Panc1 (cell line): ENCODE measurements around the gene KRT76. TPM values are rescaled to one million over a fixed set of nuclear protein-coding genes. Genes with fewer than 3 reads are reported as not detected.

Experiments
- ATAC-seq: fragments of 200-7000 bp; cut with Tn5 transposase; 2 replicates; pipeline ENCODE4 v1.9.1; 2020; ENCODE audit warnings: mild to moderate bottlenecking, moderate library complexity
- BruUV-seq: library from RNA; stranded (reverse); fragments of 400-500 nt; replicated peaks from 2 replicates; lab custom pipeline; 2021; lab: Mats Ljungman, UMichigan
- CTCF ChIA-PET: fragments of 300-600 bp; sonication (Branson Sonifier 250); formaldehyde crosslinking; loops from one replicate; lab custom pipeline; 2022; ENCODE audit warnings: antibody characterized with exemption; lab: Charles Lee
- POLR2A ChIA-PET: fragments of 300-600 bp; sonication (Branson Sonifier 250); formaldehyde crosslinking; loops from one replicate; lab custom pipeline; 2022; ENCODE audit warnings: antibody characterized with exemption; lab: Charles Lee
- DNase-seq: peaks from one replicate; pipeline ENCODE4 v3.0.0-alpha.2; 2010; ENCODE audit warnings: low read depth, low spot score
- H3K27ac ChIP-seq: 2 replicates; pipeline ENCODE4 v1.5.1; 2011; ENCODE audit warnings: mild to moderate bottlenecking, low read length, inconsistent platforms
- H3K27me3 ChIP-seq: fragments of 200-500 bp; sonication (Bioruptor generic); 2 replicates; pipeline ENCODE4 v1.6.0; 2014; ENCODE audit warnings: low read length, inconsistent platforms; ENCODE audit not compliant: control insufficient read depth, insufficient read depth
- H3K36me3 ChIP-seq: fragments of 200-500 bp; sonication (Bioruptor generic); 2 replicates; pipeline ENCODE4 v1.5.1; 2014; ENCODE audit warnings: inconsistent platforms, mild to moderate bottlenecking, low read length, moderate library complexity; ENCODE audit not compliant: control insufficient read depth, insufficient read depth
- H3K4me1 ChIP-seq: 2 replicates; pipeline ENCODE4 v1.5.1; 2011; ENCODE audit warnings: inconsistent platforms, mild to moderate bottlenecking, low read length, moderate library complexity; ENCODE audit not compliant: control insufficient read depth, insufficient read depth
- H3K4me3 ChIP-seq, 2 experiments: 2 replicates each; pipeline ENCODE4 v1.5.1; 2011 to 2012; ENCODE audit warnings: low read depth in 2 of 2, low read length in 2 of 2, mild to moderate bottlenecking in 2 of 2, inconsistent platforms in 1 of 2, moderate library complexity in 1 of 2
- H3K9me3 ChIP-seq: fragments of 200-500 bp; sonication (Bioruptor generic); 2 replicates; pipeline ENCODE4 v1.5.1; 2014; ENCODE audit warnings: low read depth, mild to moderate bottlenecking, inconsistent platforms, low read length, moderate library complexity; ENCODE audit not compliant: control insufficient read depth, insufficient read depth
- POLR2AphosphoS5 ChIP-seq: IDR thresholded peaks from 2 replicates; pipeline ENCODE4 v1.6.1; 2012; ENCODE audit warnings: mild to moderate bottlenecking, low read depth, low read length, moderate library complexity
- SIN3A ChIP-seq: IDR thresholded peaks from 2 replicates; pipeline ENCODE4 v1.6.1; 2012; ENCODE audit warnings: low read depth, mild to moderate bottlenecking, low read length, moderate library complexity, borderline replicate concordance; ENCODE audit not compliant: insufficient read depth
- TCF7L2 ChIP-seq: IDR thresholded peaks from 2 replicates; pipeline ENCODE4 v1.6.1; 2011; ENCODE audit warnings: mild to moderate bottlenecking, low read depth, low read length, inconsistent platforms
- in situ Hi-C: cut with HindIII; loops from 2 replicates; pipeline ENCODE4 v1.10.0; 2016; ENCODE audit warnings: low sequenced_read_pairs, low pct_unique_long_range_greater_than_20kb
- intact Hi-C: fragments of 100-400 bp; cut with micrococcal nuclease; formaldehyde crosslinking; loops from one replicate; pipeline ENCODE4 v1.10.0; 2022; ENCODE audit not compliant: unreplicated experiment
- total RNA-seq: library from RNA; stranded (reverse); gene quantifications from one replicate; pipeline ENCODE4 v1.2.1, GENCODE V29; 2021; ENCODE audit not compliant: unreplicated experiment
- TF ChIP-seq, protein P1 (sequence below): fragments of 450-650 bp; IDR thresholded peaks from 2 replicates; pipeline ENCODE4 v1.5.1; 2017; ENCODE audit warnings: mild to moderate bottlenecking
- TF ChIP-seq, protein P2 (sequence below), 2 experiments: IDR thresholded peaks; 2 replicates each; pipeline ENCODE4 v1.6.1; 2011 to 2012; ENCODE audit warnings: low read depth in 2 of 2, control low read depth in 1 of 2, low read length in 1 of 2, mild to moderate bottlenecking in 1 of 2, moderate library complexity in 1 of 2; ENCODE audit not compliant: insufficient read depth in 1 of 2

KRT76 gene
- total RNA-seq, 1 experiment from 2014 or later: not detected

DNA sequence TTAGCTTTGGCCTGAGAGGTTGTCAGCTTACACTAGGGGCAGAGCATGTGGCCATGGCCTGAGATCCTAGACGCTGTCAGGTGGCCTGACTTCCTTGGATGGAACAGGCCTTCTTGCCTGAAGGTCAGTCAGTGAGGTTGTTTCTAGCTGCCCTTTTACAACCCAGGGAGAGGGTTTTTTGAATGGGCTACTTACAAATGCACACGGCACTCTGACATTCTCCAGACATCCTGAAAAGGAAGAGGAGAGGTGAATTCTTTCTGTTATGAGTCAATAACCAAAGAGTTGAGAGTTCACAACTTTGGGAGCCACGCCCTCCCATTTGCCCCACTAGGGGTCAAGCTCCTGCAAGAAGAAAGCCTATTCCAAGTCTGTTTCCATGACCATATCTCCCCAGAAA, 7.8 kb downstream of the KRT76 start:
- no peak for DNase-seq
- CTCF ChIA-PET: no interaction called here

DNA sequence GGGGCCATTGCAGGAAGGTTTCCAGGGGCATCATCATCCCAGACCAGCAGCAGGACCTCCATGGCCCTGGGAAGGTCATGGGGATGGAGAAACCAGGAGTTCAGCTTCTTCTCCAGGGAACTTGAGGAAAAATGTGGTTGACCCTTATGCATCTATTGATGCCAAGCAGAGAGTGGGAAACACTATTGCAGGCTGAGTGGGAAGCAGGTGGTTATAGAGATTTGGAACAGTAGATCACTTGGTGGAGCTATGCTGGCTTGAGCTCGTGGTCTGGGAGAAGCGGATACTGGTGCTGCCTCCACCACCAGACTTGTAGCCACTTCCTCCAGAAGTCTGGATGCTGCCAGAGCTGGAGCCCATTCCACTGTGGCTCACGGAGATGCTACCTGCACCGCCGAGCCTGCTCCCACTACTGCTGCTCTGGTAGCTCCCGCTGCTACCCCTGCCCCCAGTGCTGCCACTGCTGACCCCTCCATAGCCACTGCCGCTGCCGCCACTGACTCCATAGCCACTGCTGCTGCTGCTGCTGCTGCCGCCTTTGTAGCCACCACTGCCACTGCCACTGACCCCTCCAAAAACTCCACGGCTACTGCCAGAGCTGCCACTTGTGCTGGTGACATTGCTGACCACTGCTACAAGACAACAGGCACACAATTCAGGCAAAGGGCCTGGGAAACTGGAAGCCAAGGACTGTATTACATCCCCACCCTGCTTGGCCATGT, 8.5 kb downstream of the KRT76 start:
- CTCF ChIA-PET: no interaction called here
- no TSS peak for BruUV-seq

More for the DNA sequence above, 7.8 kb downstream of the KRT76 start:
- ATAC-seq: no peak
- in situ Hi-C loops (no loop called here), intact Hi-C loops (no loop called here)
- no peak overlapping the region for H3K4me3 ChIP-seq
- no peaks in the 10 kb centered on the region for H3K36me3 ChIP-seq
- peaks cover 4% of the 10 kb centered on the region; the same call in 1 of the 2 replicates for H3K27me3 ChIP-seq
- no peak for TF ChIP-seq TCF7L2
- TF ChIP-seq, protein P1, sequence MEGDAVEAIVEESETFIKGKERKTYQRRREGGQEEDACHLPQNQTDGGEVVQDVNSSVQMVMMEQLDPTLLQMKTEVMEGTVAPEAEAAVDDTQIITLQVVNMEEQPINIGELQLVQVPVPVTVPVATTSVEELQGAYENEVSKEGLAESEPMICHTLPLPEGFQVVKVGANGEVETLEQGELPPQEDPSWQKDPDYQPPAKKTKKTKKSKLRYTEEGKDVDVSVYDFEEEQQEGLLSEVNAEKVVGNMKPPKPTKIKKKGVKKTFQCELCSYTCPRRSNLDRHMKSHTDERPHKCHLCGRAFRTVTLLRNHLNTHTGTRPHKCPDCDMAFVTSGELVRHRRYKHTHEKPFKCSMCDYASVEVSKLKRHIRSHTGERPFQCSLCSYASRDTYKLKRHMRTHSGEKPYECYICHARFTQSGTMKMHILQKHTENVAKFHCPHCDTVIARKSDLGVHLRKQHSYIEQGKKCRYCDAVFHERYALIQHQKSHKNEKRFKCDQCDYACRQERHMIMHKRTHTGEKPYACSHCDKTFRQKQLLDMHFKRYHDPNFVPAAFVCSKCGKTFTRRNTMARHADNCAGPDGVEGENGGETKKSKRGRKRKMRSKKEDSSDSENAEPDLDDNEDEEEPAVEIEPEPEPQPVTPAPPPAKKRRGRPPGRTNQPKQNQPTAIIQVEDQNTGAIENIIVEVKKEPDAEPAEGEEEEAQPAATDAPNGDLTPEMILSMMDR: no peak
- TF ChIP-seq, protein P2, sequence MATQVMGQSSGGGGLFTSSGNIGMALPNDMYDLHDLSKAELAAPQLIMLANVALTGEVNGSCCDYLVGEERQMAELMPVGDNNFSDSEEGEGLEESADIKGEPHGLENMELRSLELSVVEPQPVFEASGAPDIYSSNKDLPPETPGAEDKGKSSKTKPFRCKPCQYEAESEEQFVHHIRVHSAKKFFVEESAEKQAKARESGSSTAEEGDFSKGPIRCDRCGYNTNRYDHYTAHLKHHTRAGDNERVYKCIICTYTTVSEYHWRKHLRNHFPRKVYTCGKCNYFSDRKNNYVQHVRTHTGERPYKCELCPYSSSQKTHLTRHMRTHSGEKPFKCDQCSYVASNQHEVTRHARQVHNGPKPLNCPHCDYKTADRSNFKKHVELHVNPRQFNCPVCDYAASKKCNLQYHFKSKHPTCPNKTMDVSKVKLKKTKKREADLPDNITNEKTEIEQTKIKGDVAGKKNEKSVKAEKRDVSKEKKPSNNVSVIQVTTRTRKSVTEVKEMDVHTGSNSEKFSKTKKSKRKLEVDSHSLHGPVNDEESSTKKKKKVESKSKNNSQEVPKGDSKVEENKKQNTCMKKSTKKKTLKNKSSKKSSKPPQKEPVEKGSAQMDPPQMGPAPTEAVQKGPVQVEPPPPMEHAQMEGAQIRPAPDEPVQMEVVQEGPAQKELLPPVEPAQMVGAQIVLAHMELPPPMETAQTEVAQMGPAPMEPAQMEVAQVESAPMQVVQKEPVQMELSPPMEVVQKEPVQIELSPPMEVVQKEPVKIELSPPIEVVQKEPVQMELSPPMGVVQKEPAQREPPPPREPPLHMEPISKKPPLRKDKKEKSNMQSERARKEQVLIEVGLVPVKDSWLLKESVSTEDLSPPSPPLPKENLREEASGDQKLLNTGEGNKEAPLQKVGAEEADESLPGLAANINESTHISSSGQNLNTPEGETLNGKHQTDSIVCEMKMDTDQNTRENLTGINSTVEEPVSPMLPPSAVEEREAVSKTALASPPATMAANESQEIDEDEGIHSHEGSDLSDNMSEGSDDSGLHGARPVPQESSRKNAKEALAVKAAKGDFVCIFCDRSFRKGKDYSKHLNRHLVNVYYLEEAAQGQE (IDR thresholded peaks at IDR 0.05; ENCODE audit: insufficient read depth in 1 of 2, low read depth in 2 of 2, low read length in 1 of 2): no peak
- TF ChIP-seq POLR2AphosphoS5: no peak
- H3K27ac ChIP-seq: no peak overlapping the region
- POLR2A ChIA-PET: no interaction called here
- H3K9me3 ChIP-seq: no peaks in the 10 kb centered on the region
- no TSS peak for BruUV-seq
- no peaks in the 10 kb centered on the region for H3K4me1 ChIP-seq

More for the DNA sequence above, 8.5 kb downstream of the KRT76 start:
- intact Hi-C loops (no loop called here), in situ Hi-C loops (no loop called here)
- Histone ChIP-seq H3K4me3 (no peak overlapping the region), H3K36me3 (no peaks in the 10 kb centered on the region), H3K9me3 (no peaks in the 10 kb centered on the region), H3K4me1 (no peaks in the 10 kb centered on the region), H3K27me3 (peaks cover 4% of the 10 kb centered on the region), H3K27ac (no peak overlapping the region)
- DNase-seq (no peak), ATAC-seq (no peak)
- POLR2A ChIA-PET: no interaction called here
- TF ChIP-seq, protein P1: no peak
- TF ChIP-seq, protein P2 (IDR thresholded peaks at IDR 0.05; ENCODE audit: insufficient read depth in 1 of 2, low read depth in 2 of 2, low read length in 1 of 2): no peak
- TF ChIP-seq SIN3A: no peak
- TF ChIP-seq TCF7L2: no peak
